Measurements from ENCODE around the gene MYL5.
"Not testable (repeated sequence)": the region's sequence is repeated elsewhere in the genome, so short reads cannot be mapped to it uniquely, and the experiment has no call there.

The MYL5 gene

GRCh38 chr4:636628-637159 is 37.6 kb upstream of the MYL5 start:
- no peak for DNase-seq

- no peak for DNase-seq
These were observed 36.6 kb upstream of the MYL5 start for GRCh38 chr4:637536-638280.

GRCh38 chr4:642366-642765 is 32.0 kb upstream of the MYL5 start:
- DNase-seq = not testable (repeated sequence)

- no peak for DNase-seq
These were observed 27.9 kb upstream of the MYL5 start for GRCh38 chr4:646460-646859.

- no peak for DNase-seq
These were observed 26.9 kb upstream of the MYL5 start for GRCh38 chr4:647481-647880.

GRCh38 chr4:648579-649292 is 25.6 kb upstream of the MYL5 start:
- no peak for DNase-seq

- no peak for DNase-seq
These were observed 25.1 kb upstream of the MYL5 start for GRCh38 chr4:649293-649625.

GRCh38 chr4:649751-650310 is 24.5 kb upstream of the MYL5 start:
- DNase-seq = no peak

- DNase-seq = no peak
These were observed 23.9 kb upstream of the MYL5 start for GRCh38 chr4:650461-650860.

GRCh38 chr4:650951-651883 is 23.1 kb upstream of the MYL5 start:
- DNase-seq = no peak

GRCh38 chr4:651884-652642 is 22.3 kb upstream of the MYL5 start:
- DNase-seq = no peak

GRCh38 chr4:653080-653821 is 21.1 kb upstream of the MYL5 start:
- DNase-seq = no peak

- no peak for DNase-seq
These were observed 20.4 kb upstream of the MYL5 start for GRCh38 chr4:653831-654502.

GRCh38 chr4:654503-654845 is 19.9 kb upstream of the MYL5 start:
- DNase-seq = no peak

GRCh38 chr4:654871-655463 is 19.4 kb upstream of the MYL5 start:
- DNase-seq = no peak

- DNase-seq = no peak
These were observed 18.7 kb upstream of the MYL5 start for GRCh38 chr4:655464-656151.

GRCh38 chr4:656436-657337 is 17.7 kb upstream of the MYL5 start:
- no peak for DNase-seq

GRCh38 chr4:657338-657833 is 17.0 kb upstream of the MYL5 start:
- no peak for DNase-seq

All from GDM1 (cell line).